Ishikawa (cell line): Measurements from ENCODE around the gene USHBP1.
A peak's percentile ranks its signal among the peaks of the same experiment; 100 is the strongest.

Source experiments
- CEBPB ChIP-seq: IDR thresholded peaks from 2 replicates; pipeline ENCODE4 v1.6.1; 2012
- CREB1 ChIP-seq: IDR thresholded peaks from 2 replicates; pipeline ENCODE4 v1.6.1; 2012; ENCODE audit warnings: low read depth
- EGR1 ChIP-seq: IDR thresholded peaks from 2 replicates; pipeline ENCODE4 v1.6.1; 2012
- EP300 ChIP-seq: IDR thresholded peaks from 2 replicates; pipeline ENCODE4 v1.6.1; 2012; ENCODE audit warnings: borderline replicate concordance
- FOXM1 ChIP-seq: IDR thresholded peaks from 2 replicates; pipeline ENCODE4 v1.6.1; 2012; ENCODE audit warnings: low read depth, borderline replicate concordance
- NFIC ChIP-seq: IDR thresholded peaks from 2 replicates; pipeline ENCODE4 v1.6.1; 2012
- RAD21 ChIP-seq: IDR thresholded peaks from 2 replicates; pipeline ENCODE4 v1.6.1; 2012; ENCODE audit warnings: low read depth
- REST ChIP-seq: IDR thresholded peaks from 2 replicates; pipeline ENCODE4 v1.6.1; 2012; ENCODE audit warnings: low read depth, mild to moderate bottlenecking
- TAF1 ChIP-seq: IDR thresholded peaks from 2 replicates; pipeline ENCODE4 v1.6.1; 2012; ENCODE audit warnings: low read depth, mild to moderate bottlenecking
- TCF12 ChIP-seq: IDR thresholded peaks from 2 replicates; pipeline ENCODE4 v1.6.1; 2012; ENCODE audit warnings: low read depth
- TEAD4 ChIP-seq: IDR thresholded peaks from 2 replicates; pipeline ENCODE4 v1.6.1; 2012
- USF1 ChIP-seq: IDR thresholded peaks from 2 replicates; pipeline ENCODE4 v1.6.1; 2012
- YY1 ChIP-seq: IDR thresholded peaks from 2 replicates; pipeline ENCODE4 v1.6.1; 2012; ENCODE audit warnings: low read depth
- ZBTB7A ChIP-seq: IDR thresholded peaks from 2 replicates; pipeline ENCODE4 v1.6.1; 2012; ENCODE audit warnings: low read depth
- TF ChIP-seq, protein P1 (sequence below): IDR thresholded peaks from 2 replicates; pipeline ENCODE4 v1.6.1; 2012

USHBP1 gene

GRCh38 chr19:17205237-17206140 is 59.1 kb downstream of the USHBP1 start:
- TF ChIP-seq REST (no peak), RAD21 (peak; percentile 62)

GRCh38 chr19:17202713-17203112 is 61.8 kb downstream of the USHBP1 start:
- TF ChIP-seq RAD21 (no peak), FOXM1 (no peak), TEAD4 (no peak), NFIC (no peak), YY1 (no peak), REST (no peak), TAF1 (no peak), CEBPB (no peak)
- TF ChIP-seq, protein P1, sequence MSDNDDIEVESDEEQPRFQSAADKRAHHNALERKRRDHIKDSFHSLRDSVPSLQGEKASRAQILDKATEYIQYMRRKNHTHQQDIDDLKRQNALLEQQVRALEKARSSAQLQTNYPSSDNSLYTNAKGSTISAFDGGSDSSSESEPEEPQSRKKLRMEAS = no peak

DNA sequence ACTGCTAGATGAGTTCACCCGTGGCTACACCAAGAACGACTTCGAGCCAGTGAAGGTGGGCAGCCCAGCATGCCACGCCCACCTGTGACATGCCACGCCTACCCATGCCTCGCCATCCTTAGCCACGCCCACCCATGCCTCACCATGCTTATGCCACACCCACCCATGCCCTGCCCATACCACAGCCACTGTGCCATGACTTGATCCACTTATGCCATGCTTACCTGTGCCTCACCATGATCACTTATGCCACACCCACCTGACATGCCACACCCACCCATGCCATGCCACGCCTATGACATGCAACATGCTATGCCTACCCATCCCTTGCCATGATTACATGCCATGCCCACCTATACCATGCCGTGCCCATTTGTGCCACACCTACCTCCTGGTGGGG is 62.3 kb downstream of the USHBP1 start:
- TF ChIP-seq TCF12 = no peak
- TF ChIP-seq USF1 = no peak
- TF ChIP-seq YY1 = no peak

DNA sequence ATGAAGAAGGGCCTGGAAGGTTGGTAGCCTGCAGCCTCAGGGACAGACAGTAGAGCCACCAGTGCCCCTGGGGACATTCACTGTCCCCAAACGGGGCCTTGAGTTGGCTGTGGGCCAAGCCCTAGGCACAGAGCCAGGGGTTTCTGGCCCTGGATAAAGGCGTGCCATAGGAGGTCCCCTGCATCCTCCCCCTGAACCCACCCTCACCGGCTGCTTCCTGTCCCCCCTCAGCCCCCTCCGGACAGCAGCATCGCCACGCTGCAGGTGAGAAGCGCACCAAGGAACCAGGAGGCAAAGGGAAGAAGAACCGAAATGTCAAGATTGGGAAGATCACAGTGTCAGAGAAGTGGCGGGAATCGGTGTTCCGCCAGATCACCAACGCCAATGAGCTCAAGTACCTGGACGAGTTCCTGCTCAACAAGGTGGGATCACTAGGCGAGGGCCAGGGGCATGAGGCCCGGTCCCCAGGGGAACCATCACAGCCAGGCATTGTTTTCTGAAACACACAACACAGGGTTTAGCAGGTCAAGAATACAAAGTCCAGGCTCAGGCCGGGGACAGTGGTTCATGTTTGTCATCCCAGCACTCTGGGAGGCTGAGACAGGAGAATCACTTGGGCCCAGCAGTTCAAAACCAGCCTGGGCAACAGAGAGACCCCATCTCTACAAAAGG is 64.0 kb downstream of the USHBP1 start:
- no peak for TF ChIP-seq EP300
- TF ChIP-seq TEAD4 = no peak
- TF ChIP-seq, protein P1 = no peak
- TF ChIP-seq EGR1 = no peak
- no peak for TF ChIP-seq TAF1
- no peak for TF ChIP-seq CREB1
- no peak for TF ChIP-seq REST
- TF ChIP-seq YY1 = no peak
- TF ChIP-seq NFIC = no peak
- no peak for TF ChIP-seq TCF12
- no peak for TF ChIP-seq CEBPB
- TF ChIP-seq USF1 = no peak
- no peak for TF ChIP-seq FOXM1
- TF ChIP-seq ZBTB7A = no peak
- TF ChIP-seq RAD21 = no peak
